ENCODE measurements around the gene ITPRIPL1.

The ITPRIPL1 gene

GRCh38 chr2:96330407-96330806 is 5.3 kb downstream of the ITPRIPL1 start:
- no peak for DNase-seq (ENCODE audit: low read depth)
- TF ChIP-seq CTCF (IDR thresholded peaks at IDR 0.05; ENCODE audit: low read depth, low read length) (no peak), MYC (IDR thresholded peaks at IDR 0.05; ENCODE audit: low read depth, low read length) (no peak), POLR2A (IDR thresholded peaks at IDR 0.05; ENCODE audit: extremely low read depth, insufficient read length) (no peak), MAX (IDR thresholded peaks at IDR 0.05; ENCODE audit: low read depth, low read length) (no peak)

GRCh38 chr2:96333708-96334107 is 8.6 kb downstream of the ITPRIPL1 start:
- no peak overlapping the region for H3K4me3 ChIP-seq (ENCODE audit: low read depth, low read length)
- DNase-seq (ENCODE audit: low read depth), result no peak
- no peak for TF ChIP-seq CTCF (IDR thresholded peaks at IDR 0.05; ENCODE audit: low read depth, low read length)

More at GRCh38 chr2:96330407-96330806, 5.3 kb downstream of the ITPRIPL1 start:
- H3K4me3 ChIP-seq (ENCODE audit: low read depth, low read length), result no peak overlapping the region

GRCh38 chr2:96336104-96336775 is 11.1 kb downstream of the ITPRIPL1 start:
- peak overlapping the region; percentile 86 for H3K4me3 ChIP-seq (ENCODE audit: low read depth, low read length)
- TF ChIP-seq MAX (IDR thresholded peaks at IDR 0.05; ENCODE audit: low read depth, low read length), result no peak
- peak; percentile 42 for TF ChIP-seq POLR2A (IDR thresholded peaks at IDR 0.05; ENCODE audit: extremely low read depth, insufficient read length)
- peak; percentile 45 for DNase-seq (ENCODE audit: low read depth)

GRCh38 chr2:96336873-96337272 is 11.8 kb downstream of the ITPRIPL1 start:
- H3K4me3 ChIP-seq (ENCODE audit: low read depth, low read length), result peak overlapping the region; percentile 86
- no peak for TF ChIP-seq MAX (IDR thresholded peaks at IDR 0.05; ENCODE audit: low read depth, low read length)
- TF ChIP-seq POLR2A (IDR thresholded peaks at IDR 0.05; ENCODE audit: extremely low read depth, insufficient read length), result no peak
- TF ChIP-seq MYC (IDR thresholded peaks at IDR 0.05; ENCODE audit: low read depth, low read length), result no peak
- TF ChIP-seq CTCF (IDR thresholded peaks at IDR 0.05; ENCODE audit: low read depth, low read length), result no peak
- DNase-seq (ENCODE audit: low read depth), result peak; percentile 69

- TF ChIP-seq MAX (IDR thresholded peaks at IDR 0.05; ENCODE audit: low read depth, low read length) (no peak), POLR2A (IDR thresholded peaks at IDR 0.05; ENCODE audit: extremely low read depth, insufficient read length) (no peak), MYC (IDR thresholded peaks at IDR 0.05; ENCODE audit: low read depth, low read length) (no peak), CTCF (IDR thresholded peaks at IDR 0.05; ENCODE audit: low read depth, low read length) (no peak)
- DNase-seq (ENCODE audit: low read depth), result no peak
- H3K4me3 ChIP-seq (ENCODE audit: low read depth, low read length), result no peak overlapping the region
These were observed 15.6 kb downstream of the ITPRIPL1 start for GRCh38 chr2:96340493-96341414.

GRCh38 chr2:96341641-96342040 is 16.5 kb downstream of the ITPRIPL1 start:
- DNase-seq (ENCODE audit: low read depth), result no peak
- TF ChIP-seq MYC (IDR thresholded peaks at IDR 0.05; ENCODE audit: low read depth, low read length) (no peak), POLR2A (IDR thresholded peaks at IDR 0.05; ENCODE audit: extremely low read depth, insufficient read length) (no peak), CTCF (IDR thresholded peaks at IDR 0.05; ENCODE audit: low read depth, low read length) (no peak), MAX (IDR thresholded peaks at IDR 0.05; ENCODE audit: low read depth, low read length) (no peak)
- no peak overlapping the region for H3K4me3 ChIP-seq (ENCODE audit: low read depth, low read length)

Data from NB4 (cell line).